Measurements from ENCODE around the gene NUDT3.

DNA sequence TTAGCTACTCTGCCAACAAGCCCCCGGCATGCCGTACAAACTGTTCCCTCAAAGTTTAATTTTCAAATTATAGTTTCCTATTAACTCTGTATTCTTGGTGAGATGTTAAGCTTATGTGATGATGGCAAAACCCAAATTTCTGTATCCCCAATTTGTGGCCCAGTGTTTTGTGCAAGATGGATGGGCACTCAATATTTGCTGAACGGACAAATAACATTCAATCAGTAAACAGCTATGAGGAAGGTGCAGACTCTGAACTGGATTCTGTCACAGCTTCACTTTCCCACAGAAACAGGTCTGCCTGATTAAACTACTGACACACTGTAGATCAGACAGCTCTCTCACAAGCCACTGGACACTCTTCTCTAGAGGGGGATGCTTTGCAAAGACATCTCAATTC is 54.1 kb downstream of the NUDT3 start:
- TF ChIP-seq ZNF354B (CRISPR knock-in tag; IDR thresholded peaks at IDR 0.05): no peak
- no peak for TF ChIP-seq PRMT5 (CRISPR knock-in tag; IDR thresholded peaks at IDR 0.05)
- no peak for TF ChIP-seq POLR2AphosphoS2 (IDR thresholded peaks at IDR 0.05; ENCODE audit: low read length)
- TF ChIP-seq ZNF589 (CRISPR knock-in tag; IDR thresholded peaks at IDR 0.05; ENCODE audit: low read depth): no peak
- TF ChIP-seq, protein P1, sequence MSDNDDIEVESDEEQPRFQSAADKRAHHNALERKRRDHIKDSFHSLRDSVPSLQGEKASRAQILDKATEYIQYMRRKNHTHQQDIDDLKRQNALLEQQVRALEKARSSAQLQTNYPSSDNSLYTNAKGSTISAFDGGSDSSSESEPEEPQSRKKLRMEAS (CRISPR knock-in tag; IDR thresholded peaks at IDR 0.05): no peak
- TF ChIP-seq, protein P2, sequence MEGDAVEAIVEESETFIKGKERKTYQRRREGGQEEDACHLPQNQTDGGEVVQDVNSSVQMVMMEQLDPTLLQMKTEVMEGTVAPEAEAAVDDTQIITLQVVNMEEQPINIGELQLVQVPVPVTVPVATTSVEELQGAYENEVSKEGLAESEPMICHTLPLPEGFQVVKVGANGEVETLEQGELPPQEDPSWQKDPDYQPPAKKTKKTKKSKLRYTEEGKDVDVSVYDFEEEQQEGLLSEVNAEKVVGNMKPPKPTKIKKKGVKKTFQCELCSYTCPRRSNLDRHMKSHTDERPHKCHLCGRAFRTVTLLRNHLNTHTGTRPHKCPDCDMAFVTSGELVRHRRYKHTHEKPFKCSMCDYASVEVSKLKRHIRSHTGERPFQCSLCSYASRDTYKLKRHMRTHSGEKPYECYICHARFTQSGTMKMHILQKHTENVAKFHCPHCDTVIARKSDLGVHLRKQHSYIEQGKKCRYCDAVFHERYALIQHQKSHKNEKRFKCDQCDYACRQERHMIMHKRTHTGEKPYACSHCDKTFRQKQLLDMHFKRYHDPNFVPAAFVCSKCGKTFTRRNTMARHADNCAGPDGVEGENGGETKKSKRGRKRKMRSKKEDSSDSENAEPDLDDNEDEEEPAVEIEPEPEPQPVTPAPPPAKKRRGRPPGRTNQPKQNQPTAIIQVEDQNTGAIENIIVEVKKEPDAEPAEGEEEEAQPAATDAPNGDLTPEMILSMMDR (IDR thresholded peaks at IDR 0.05 in 2 of 3, conservative IDR thresholded peaks at IDR 0.05 in 1 of 3; ENCODE audit: insufficient read depth in 2 of 3, low read depth in 1 of 3, low read length in 3 of 3): no peak
- TF ChIP-seq, protein P3, sequence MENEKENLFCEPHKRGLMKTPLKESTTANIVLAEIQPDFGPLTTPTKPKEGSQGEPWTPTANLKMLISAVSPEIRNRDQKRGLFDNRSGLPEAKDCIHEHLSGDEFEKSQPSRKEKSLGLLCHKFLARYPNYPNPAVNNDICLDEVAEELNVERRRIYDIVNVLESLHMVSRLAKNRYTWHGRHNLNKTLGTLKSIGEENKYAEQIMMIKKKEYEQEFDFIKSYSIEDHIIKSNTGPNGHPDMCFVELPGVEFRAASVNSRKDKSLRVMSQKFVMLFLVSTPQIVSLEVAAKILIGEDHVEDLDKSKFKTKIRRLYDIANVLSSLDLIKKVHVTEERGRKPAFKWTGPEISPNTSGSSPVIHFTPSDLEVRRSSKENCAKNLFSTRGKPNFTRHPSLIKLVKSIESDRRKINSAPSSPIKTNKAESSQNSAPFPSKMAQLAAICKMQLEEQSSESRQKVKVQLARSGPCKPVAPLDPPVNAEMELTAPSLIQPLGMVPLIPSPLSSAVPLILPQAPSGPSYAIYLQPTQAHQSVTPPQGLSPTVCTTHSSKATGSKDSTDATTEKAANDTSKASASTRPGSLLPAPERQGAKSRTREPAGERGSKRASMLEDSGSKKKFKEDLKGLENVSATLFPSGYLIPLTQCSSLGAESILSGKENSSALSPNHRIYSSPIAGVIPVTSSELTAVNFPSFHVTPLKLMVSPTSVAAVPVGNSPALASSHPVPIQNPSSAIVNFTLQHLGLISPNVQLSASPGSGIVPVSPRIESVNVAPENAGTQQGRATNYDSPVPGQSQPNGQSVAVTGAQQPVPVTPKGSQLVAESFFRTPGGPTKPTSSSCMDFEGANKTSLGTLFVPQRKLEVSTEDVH (IDR thresholded peaks at IDR 0.05; ENCODE audit: low read depth, partially characterized antibody): no peak
- TF ChIP-seq, protein P4, sequence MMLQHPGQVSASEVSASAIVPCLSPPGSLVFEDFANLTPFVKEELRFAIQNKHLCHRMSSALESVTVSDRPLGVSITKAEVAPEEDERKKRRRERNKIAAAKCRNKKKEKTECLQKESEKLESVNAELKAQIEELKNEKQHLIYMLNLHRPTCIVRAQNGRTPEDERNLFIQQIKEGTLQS (IDR thresholded peaks at IDR 0.05): no peak
- TF ChIP-seq, protein P4 (CRISPR knock-in tag; conservative IDR thresholded peaks at IDR 0.05): no peak
- TF ChIP-seq, protein P5, sequence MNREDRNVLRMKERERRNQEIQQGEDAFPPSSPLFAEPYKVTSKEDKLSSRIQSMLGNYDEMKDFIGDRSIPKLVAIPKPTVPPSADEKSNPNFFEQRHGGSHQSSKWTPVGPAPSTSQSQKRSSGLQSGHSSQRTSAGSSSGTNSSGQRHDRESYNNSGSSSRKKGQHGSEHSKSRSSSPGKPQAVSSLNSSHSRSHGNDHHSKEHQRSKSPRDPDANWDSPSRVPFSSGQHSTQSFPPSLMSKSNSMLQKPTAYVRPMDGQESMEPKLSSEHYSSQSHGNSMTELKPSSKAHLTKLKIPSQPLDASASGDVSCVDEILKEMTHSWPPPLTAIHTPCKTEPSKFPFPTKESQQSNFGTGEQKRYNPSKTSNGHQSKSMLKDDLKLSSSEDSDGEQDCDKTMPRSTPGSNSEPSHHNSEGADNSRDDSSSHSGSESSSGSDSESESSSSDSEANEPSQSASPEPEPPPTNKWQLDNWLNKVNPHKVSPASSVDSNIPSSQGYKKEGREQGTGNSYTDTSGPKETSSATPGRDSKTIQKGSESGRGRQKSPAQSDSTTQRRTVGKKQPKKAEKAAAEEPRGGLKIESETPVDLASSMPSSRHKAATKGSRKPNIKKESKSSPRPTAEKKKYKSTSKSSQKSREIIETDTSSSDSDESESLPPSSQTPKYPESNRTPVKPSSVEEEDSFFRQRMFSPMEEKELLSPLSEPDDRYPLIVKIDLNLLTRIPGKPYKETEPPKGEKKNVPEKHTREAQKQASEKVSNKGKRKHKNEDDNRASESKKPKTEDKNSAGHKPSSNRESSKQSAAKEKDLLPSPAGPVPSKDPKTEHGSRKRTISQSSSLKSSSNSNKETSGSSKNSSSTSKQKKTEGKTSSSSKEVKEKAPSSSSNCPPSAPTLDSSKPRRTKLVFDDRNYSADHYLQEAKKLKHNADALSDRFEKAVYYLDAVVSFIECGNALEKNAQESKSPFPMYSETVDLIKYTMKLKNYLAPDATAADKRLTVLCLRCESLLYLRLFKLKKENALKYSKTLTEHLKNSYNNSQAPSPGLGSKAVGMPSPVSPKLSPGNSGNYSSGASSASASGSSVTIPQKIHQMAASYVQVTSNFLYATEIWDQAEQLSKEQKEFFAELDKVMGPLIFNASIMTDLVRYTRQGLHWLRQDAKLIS (CRISPR knock-in tag; IDR thresholded peaks at IDR 0.05): no peak
- TF ChIP-seq RNF2 (IDR thresholded peaks at IDR 0.05): no peak
- TF ChIP-seq RAD21 (CRISPR knock-in tag; conservative IDR thresholded peaks at IDR 0.05 in 1 of 2, IDR thresholded peaks at IDR 0.05 in 1 of 2): no peak
- no peak for TF ChIP-seq EZH2 (IDR thresholded peaks at IDR 0.05; ENCODE audit: borderline replicate concordance, low read depth, low read length)
- TF ChIP-seq ZNF75A (CRISPR knock-in tag; IDR thresholded peaks at IDR 0.05): no peak
- no peak for TF ChIP-seq FOXA1 (IDR thresholded peaks at IDR 0.05; ENCODE audit: borderline replicate concordance)
